K562 (cell line): ENCODE measurements around the gene CNNM2. TPM values are rescaled to one million over a fixed set of nuclear protein-coding genes. Genes with fewer than 3 reads are reported as not detected.

ENCODE experiments used
- ARID1B ChIP-seq: fragments of 450-650 bp; IDR thresholded peaks from 2 replicates; pipeline ENCODE4 v1.6.1; 2016; ENCODE audit warnings: antibody characterized with exemption, mild to moderate bottlenecking, inconsistent platforms
- ASH1L ChIP-seq: fragments of 450-650 bp; IDR thresholded peaks from 2 replicates; pipeline ENCODE4 v1.6.1; 2018; ENCODE audit warnings: borderline replicate concordance, mild to moderate bottlenecking, low read depth; ENCODE audit not compliant: partially characterized antibody
- CBFA2T2 ChIP-seq: fragments of 450-650 bp; conservative IDR thresholded peaks from 2 replicates; pipeline ENCODE4 v1.6.1; 2017; ENCODE audit warnings: mild to moderate bottlenecking
- CBFA2T3 ChIP-seq: fragments of 450-650 bp; IDR thresholded peaks from 2 replicates; pipeline ENCODE4 v1.6.1; 2017
- CBX8 ChIP-seq: fragments of 200-600 bp; sonication (generic); IDR thresholded peaks from 2 replicates; pipeline ENCODE4 v1.6.1; 2012; ENCODE audit warnings: borderline replicate concordance, mixed run types, low read depth, mild to moderate bottlenecking, moderate library complexity, mixed read lengths, low read length, control low read depth, inconsistent platforms; ENCODE audit not compliant: poor library complexity, severe bottlenecking; ENCODE audit errors: extremely low read depth
- CXXC5 ChIP-seq: fragments of 250-450 bp; sonication (Bioruptor Pico); IDR thresholded peaks from 2 replicates; pipeline ENCODE4 v1.8.0; 2022; ENCODE audit warnings: inconsistent platforms, mild to moderate bottlenecking, moderate library complexity
- DPF2 ChIP-seq: fragments of 450-650 bp; IDR thresholded peaks from 2 replicates; pipeline ENCODE4 v1.6.1; 2016
- ESRRA ChIP-seq: fragments of 450-650 bp; IDR thresholded peaks from 2 replicates; pipeline ENCODE4 v1.6.1; 2014; ENCODE audit warnings: low read depth, mild to moderate bottlenecking, moderate library complexity, borderline replicate concordance
- HINFP ChIP-seq: fragments of 450-650 bp; conservative IDR thresholded peaks from 2 replicates; pipeline ENCODE4 v1.6.1; 2016; ENCODE audit warnings: missing genetic modification characterization, low read depth, mild to moderate bottlenecking, control low read depth, missing compliant biosample characterization
- HMG20A ChIP-seq: fragments of 450-650 bp; formaldehyde crosslinking; conservative IDR thresholded peaks from 2 replicates; pipeline ENCODE4 v1.4.0; 2020; ENCODE audit warnings: mild to moderate bottlenecking, mixed read lengths
- KDM1A ChIP-seq, 2 experiments: fragments of 450-650 bp; IDR thresholded peaks; 2 replicates each; pipeline ENCODE4 v1.6.1; 2016; ENCODE audit warnings: mild to moderate bottlenecking in 2 of 2
- KDM5B ChIP-seq: fragments of 200-600 bp; sonication (generic); IDR thresholded peaks from 2 replicates; pipeline ENCODE4 v1.6.1; 2012; ENCODE audit warnings: low read depth, mild to moderate bottlenecking, moderate library complexity, low read length, control low read depth, inconsistent platforms; ENCODE audit not compliant: insufficient replicate concordance
- KLF10 ChIP-seq: fragments of 250-450 bp; sonication (Bioruptor Pico); IDR thresholded peaks from 2 replicates; pipeline ENCODE4 v1.6.1; 2021; ENCODE audit warnings: matching md5 sums
- LARP7 ChIP-seq: fragments of 450-650 bp; IDR thresholded peaks from 2 replicates; pipeline ENCODE4 v1.6.1; 2016
- MTA2 ChIP-seq: fragments of 450-650 bp; IDR thresholded peaks from 2 replicates; pipeline ENCODE4 v1.6.1; 2016; ENCODE audit warnings: low read depth
- NCOR1 ChIP-seq: fragments of 450-650 bp; IDR thresholded peaks from 2 replicates; pipeline ENCODE4 v1.6.1; 2016; ENCODE audit warnings: mild to moderate bottlenecking, moderate library complexity
- PHF21A ChIP-seq: fragments of 450-650 bp; IDR thresholded peaks from 2 replicates; pipeline ENCODE4 v1.6.1; 2017; ENCODE audit warnings: low read depth, borderline replicate concordance
- POLR2G ChIP-seq: fragments of 200-400 bp; formaldehyde crosslinking; IDR thresholded peaks from 2 replicates; pipeline ENCODE4 v1.6.1; 2017; ENCODE audit warnings: low read depth, mild to moderate bottlenecking, antibody characterized with exemption, low read length, moderate library complexity
- SAFB ChIP-seq: fragments of 200-400 bp; formaldehyde crosslinking; IDR thresholded peaks from 2 replicates; pipeline ENCODE4 v1.6.1; 2017; ENCODE audit warnings: low read depth, low read length, borderline replicate concordance
- SMARCA4 ChIP-seq: fragments of 450-650 bp; IDR thresholded peaks from 2 replicates; pipeline ENCODE4 v1.6.1; 2016
- SOX6 ChIP-seq: fragments of 450-650 bp; IDR thresholded peaks from 2 replicates; pipeline ENCODE4 v1.6.1; 2014; ENCODE audit warnings: mild to moderate bottlenecking
- SRSF3 ChIP-seq: fragments of 200-400 bp; formaldehyde crosslinking; IDR thresholded peaks from 2 replicates; pipeline ENCODE4 v1.6.1; 2016; ENCODE audit warnings: mild to moderate bottlenecking, low read length, moderate library complexity; ENCODE audit not compliant: insufficient read depth
- STAT6 ChIP-seq: sonication (generic); formaldehyde crosslinking; IDR thresholded peaks from 2 replicates; pipeline ENCODE4 v1.8.1; 2023; ENCODE audit warnings: mild to moderate bottlenecking, missing genetic modification reagents
- TAL1 ChIP-seq: fragments of 450-650 bp; IDR thresholded peaks from 2 replicates; pipeline ENCODE4 v1.6.1; 2016; ENCODE audit warnings: mild to moderate bottlenecking
- TCF3 ChIP-seq: sonication (generic); formaldehyde crosslinking; IDR thresholded peaks from 2 replicates; pipeline ENCODE4 v1.4.0; 2020; ENCODE audit warnings: mild to moderate bottlenecking, missing genetic modification reagents
- TEAD2 ChIP-seq: fragments of 450-650 bp; IDR thresholded peaks from 2 replicates; pipeline ENCODE4 v1.6.1; 2016; ENCODE audit warnings: missing genetic modification characterization, control low read depth, missing compliant biosample characterization
- TRIM24 ChIP-seq, 2 experiments: fragments of 450-650 bp; IDR thresholded peaks; 2 replicates each; pipeline ENCODE4 v1.6.1; 2016
- ZBTB1 ChIP-seq: sonication (generic); formaldehyde crosslinking; IDR thresholded peaks from 2 replicates; pipeline ENCODE4 v1.8.1; 2023; ENCODE audit warnings: missing genetic modification reagents, low read depth, mild to moderate bottlenecking, borderline replicate concordance
- ZC3H8 ChIP-seq: fragments of 450-650 bp; IDR thresholded peaks from 2 replicates; pipeline ENCODE4 v1.6.1; 2017
- ZNF24 ChIP-seq: fragments of 450-650 bp; IDR thresholded peaks from 2 replicates; pipeline ENCODE4 v1.6.1; 2016
- ZNF764 ChIP-seq: fragments of 250-450 bp; sonication (Bioruptor Pico); IDR thresholded peaks from 2 replicates; pipeline ENCODE4 v1.4.0; 2020; ENCODE audit warnings: low read depth, mild to moderate bottlenecking, moderate library complexity
- polyA plus RNA-seq, 8 experiments: library from polyadenylated mRNA; depleted of rRNA in 4 of 8; stranded (reverse) in 5 of 8; unstranded in 3 of 8; fragments of >200 nt; fragmentation: Nextera tagmentation in 2 of 8; fragmentation: Illumina TruSeq in 1 of 8; extraction: Ambion mirVana in 2 of 8; extraction: Trizol in 1 of 8; gene quantifications; 2 replicates each; pipeline versions ENCODE4 v1.2.1 to v1.2.3, GENCODE V29; 2011 to 2014; ENCODE audit warnings: inconsistent platforms in 1 of 8, missing spikeins in 1 of 8
- total RNA-seq, 7 experiments: library from RNA; depleted of rRNA in 6 of 7; stranded (reverse); fragments of >200 nt in 6 of 7; fragmentation: Illumina TruSeq in 2 of 7; extraction: Trizol in 2 of 7; gene quantifications; 2 replicates each; pipeline versions ENCODE4 v1.2.1 to v1.2.3, GENCODE V29; 2011 to 2021; ENCODE audit warnings: low replicate concordance in 1 of 7

The CNNM2 gene
- total and polyA plus RNA-seq, 9 of the 15 experiments (the other 6 are each of a cell fraction or from before 2014, with no cell fraction given) = 0.21 to 5.0 (median 1.3) TPM

- TF ChIP-seq SRSF3 = no peak
- peak; percentile 83 for TF ChIP-seq CBFA2T3
- no peak for TF ChIP-seq POLR2G
- TF ChIP-seq ZC3H8 = no peak
- TF ChIP-seq SOX6 = peak; percentile 42; the same call in 1 of the 2 replicates
- TF ChIP-seq KDM5B = no peak
- TF ChIP-seq KDM1A (IDR thresholded peaks at IDR 0.05) = peak in 1 of 2 experiments; percentile 43; a peak in 1 of 4 replicates
- TF ChIP-seq NCOR1 = peak; percentile 62
- TF ChIP-seq SMARCA4 = 0 out of 2 replicates have a peak, but pooled peaks have one; percentile 54
- no peak for TF ChIP-seq ZBTB1 (CRISPR knock-in tag)
- TF ChIP-seq TAL1 = peak; percentile 67
- no peak for TF ChIP-seq LARP7
- no peak for TF ChIP-seq SAFB
- peak; percentile 74 for TF ChIP-seq ARID1B
- peak; percentile 72 for TF ChIP-seq TCF3 (CRISPR knock-in tag)
- TF ChIP-seq KLF10 = no peak
- TF ChIP-seq STAT6 (CRISPR knock-in tag) = no peak
- peak; percentile 52; the same call in 1 of the 2 replicates for TF ChIP-seq MTA2
- peak; percentile 73 for TF ChIP-seq DPF2
- TF ChIP-seq TEAD2 (tag) = no peak
- TF ChIP-seq ZNF24 = no peak
- peak in 1 of 2 experiments; percentile 63; a peak in 2 of 4 replicates for TF ChIP-seq TRIM24 (IDR thresholded peaks at IDR 0.05)
- TF ChIP-seq CXXC5 (CRISPR knock-in tag) = no peak
- no peak for TF ChIP-seq HINFP
- no peak for TF ChIP-seq PHF21A
- TF ChIP-seq CBX8 = no peak
- no peak for TF ChIP-seq ESRRA
- TF ChIP-seq ASH1L = no peak
- TF ChIP-seq ZNF764 (CRISPR knock-in tag) = no peak
- TF ChIP-seq CBFA2T2 = peak; percentile 72
- no peak for TF ChIP-seq HMG20A (CRISPR knock-in tag)
Measured at GRCh38 chr10:102959360-102959759, 41.3 kb downstream of the CNNM2 start (continued).
